HEK293T (cell line): Measurements from ENCODE around the gene STX18.

ENCODE experiments used
- CTCF ChIA-PET: fragments of 350-600 bp; formaldehyde crosslinking; extraction: SDS; loops from one replicate; lab custom pipeline; 2021; ENCODE audit warnings: antibody characterized with exemption, inconsistent platforms; lab: Yijun Ruan, JAX
- POLR2A ChIA-PET: fragments of 350-600 bp; formaldehyde crosslinking; extraction: SDS; loops from one replicate; lab custom pipeline; 2020; ENCODE audit warnings: antibody characterized with exemption, inconsistent platforms; lab: Yijun Ruan, JAX
- DNase-seq: peaks from one replicate; pipeline ENCODE4 v3.0.0; 2012; ENCODE audit warnings: mixed read lengths; ENCODE audit errors: extremely low spot score
- ARNT ChIP-seq: fragments of 450-650 bp; IDR thresholded peaks from 2 replicates; pipeline ENCODE4 v1.6.1; 2017; ENCODE audit warnings: mild to moderate bottlenecking
- BHLHE40 ChIP-seq: fragments of 450-650 bp; IDR thresholded peaks from 2 replicates; pipeline ENCODE4 v1.6.1; 2016; ENCODE audit warnings: mild to moderate bottlenecking, moderate library complexity, borderline replicate concordance
- CTBP1 ChIP-seq: fragments of 450-650 bp; IDR thresholded peaks from 2 replicates; pipeline ENCODE4 v1.6.1; 2016; ENCODE audit warnings: borderline replicate concordance
- ELF4 ChIP-seq: fragments of 450-650 bp; IDR thresholded peaks from 2 replicates; pipeline ENCODE4 v1.6.1; 2017; ENCODE audit warnings: antibody characterized with exemption
- FOXA1 ChIP-seq: fragments of 450-650 bp; IDR thresholded peaks from 2 replicates; pipeline ENCODE4 v1.6.1; 2016; ENCODE audit warnings: mild to moderate bottlenecking
- FOXK2 ChIP-seq: fragments of 450-650 bp; IDR thresholded peaks from 2 replicates; pipeline ENCODE4 v1.6.1; 2016; ENCODE audit warnings: mild to moderate bottlenecking
- FOXM1 ChIP-seq: fragments of 450-650 bp; IDR thresholded peaks from 2 replicates; pipeline ENCODE4 v1.6.1; 2017; ENCODE audit warnings: mild to moderate bottlenecking, borderline replicate concordance
- HDGF ChIP-seq: fragments of 450-650 bp; IDR thresholded peaks from 2 replicates; pipeline ENCODE4 v1.6.1; 2017; ENCODE audit warnings: antibody characterized with exemption, borderline replicate concordance
- L3MBTL2 ChIP-seq: fragments of 450-650 bp; conservative IDR thresholded peaks from 2 replicates; pipeline ENCODE4 v1.6.1; 2016; ENCODE audit warnings: mild to moderate bottlenecking
- LEF1 ChIP-seq: fragments of 450-650 bp; IDR thresholded peaks from 2 replicates; pipeline ENCODE4 v1.6.1; 2017; ENCODE audit warnings: mild to moderate bottlenecking, borderline replicate concordance
- NFRKB ChIP-seq: fragments of 450-650 bp; IDR thresholded peaks from 2 replicates; pipeline ENCODE4 v1.6.1; 2016; ENCODE audit warnings: mild to moderate bottlenecking, moderate library complexity
- PKNOX1 ChIP-seq: fragments of 450-650 bp; IDR thresholded peaks from 2 replicates; pipeline ENCODE4 v1.6.1; 2016
- SP1 ChIP-seq: fragments of 450-650 bp; IDR thresholded peaks from 2 replicates; pipeline ENCODE4 v1.6.1; 2017
- SUZ12 ChIP-seq: fragments of 450-650 bp; IDR thresholded peaks from 2 replicates; pipeline ENCODE4 v1.6.1; 2016; ENCODE audit warnings: mild to moderate bottlenecking
- TARDBP ChIP-seq: fragments of 450-650 bp; IDR thresholded peaks from 2 replicates; pipeline ENCODE4 v1.6.1; 2016
- ZNF384 ChIP-seq: fragments of 450-650 bp; IDR thresholded peaks from 2 replicates; pipeline ENCODE4 v1.6.1; 2016

The STX18 gene

DNA sequence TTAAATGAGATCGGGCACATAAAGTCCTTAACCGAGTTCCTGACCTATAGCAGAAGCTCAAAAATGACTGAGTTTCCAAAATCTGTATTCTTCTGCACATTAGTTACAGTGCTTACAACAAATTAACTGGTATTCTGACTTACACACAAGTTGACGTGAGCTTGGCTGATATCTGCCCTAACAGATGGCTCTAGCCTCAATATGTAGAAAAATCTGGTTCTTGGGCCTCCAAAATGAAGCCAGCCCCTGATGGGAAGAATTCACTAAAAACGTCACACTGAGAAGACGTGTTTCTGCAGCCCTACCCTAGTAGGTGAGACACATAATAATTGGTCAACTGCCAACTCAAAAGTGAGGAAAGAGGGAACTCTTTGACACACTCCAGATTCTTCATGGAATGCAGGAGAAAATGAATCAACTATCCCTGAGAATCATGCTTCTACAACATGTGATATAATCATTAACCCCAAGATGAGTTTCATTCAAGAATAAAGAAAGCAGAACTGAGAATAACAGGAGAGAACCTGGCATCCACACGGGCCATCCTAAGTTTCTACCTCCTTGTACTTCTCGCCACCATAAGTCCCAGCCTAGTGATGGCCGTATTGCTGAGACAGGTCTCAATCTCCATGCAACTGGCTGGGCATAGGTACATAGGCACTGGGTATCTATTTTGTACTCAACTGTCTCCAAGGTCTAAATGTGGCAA lies 8.2 kb downstream of the STX18 start:
- ChIA-PET CTCF (interaction anchor here (1.1 kb wide), 1 partner anchor 14 kb away, joined by 5 read pairs; no protein-coding TSS in a partner anchor), POLR2A (no interaction called here)
- no peak for TF ChIP-seq FOXK2
- no peak for TF ChIP-seq SUZ12
- TF ChIP-seq ZNF384: no peak
- TF ChIP-seq PKNOX1: no peak
- no peak for TF ChIP-seq SP1
- TF ChIP-seq CTBP1: no peak
- no peak for TF ChIP-seq ELF4
- TF ChIP-seq HDGF: no peak
- TF ChIP-seq ARNT: no peak
- TF ChIP-seq L3MBTL2: no peak
- TF ChIP-seq LEF1: no peak
- TF ChIP-seq NFRKB: no peak
- no peak for TF ChIP-seq FOXM1
- no peak for TF ChIP-seq TARDBP
- TF ChIP-seq BHLHE40: no peak
- no peak for TF ChIP-seq FOXA1
- DNase-seq: no peak

GRCh38 chr4:4532371-4533154 lies 9.3 kb downstream of the STX18 start:
- DNase-seq: no peak
- ChIA-PET CTCF (no interaction called here), POLR2A (no interaction called here)
- TF ChIP-seq SP1 (no peak), ZNF384 (no peak), ARNT (no peak), FOXA1 (no peak), NFRKB (no peak), TARDBP (no peak), FOXK2 (no peak)

- DNase-seq: no peak
- TF ChIP-seq FOXA1: no peak
- no peak for TF ChIP-seq SUZ12
- TF ChIP-seq TARDBP: no peak
- TF ChIP-seq CTBP1: no peak
- TF ChIP-seq ARNT: no peak
- CTCF ChIA-PET: interaction anchor here (1.4 kb wide), 1 partner anchor 10 kb away, joined by 6 read pairs; no protein-coding TSS in a partner anchor
- POLR2A ChIA-PET: interaction anchor here (1.6 kb wide), 1 partner anchor 13 kb away, joined by 10 read pairs; the partner anchor contains the start of gene STX18
Observed at GRCh38 chr4:4529392-4529791, 12.5 kb downstream of the STX18 start.

GRCh38 chr4:4526401-4526800 lies 15.4 kb downstream of the STX18 start:
- ChIA-PET POLR2A (interaction anchor here (1.5 kb wide), 1 partner anchor 16 kb away, joined by 5 read pairs; no protein-coding TSS in a partner anchor), CTCF (no interaction called here)
- DNase-seq: no peak
- TF ChIP-seq FOXM1: no peak
- TF ChIP-seq NFRKB: no peak

- ChIA-PET CTCF (interaction anchor here (1.5 kb wide), 1 partner anchor 17 kb away, joined by 7 read pairs; no protein-coding TSS in a partner anchor), POLR2A (interaction anchor here (0.7 to 0.9 kb wide), 2 partner anchors 18 to 96 kb away, joined by 3 to 4 read pairs; no protein-coding TSS in a partner anchor)
- TF ChIP-seq FOXM1 (no peak), PKNOX1 (no peak), BHLHE40 (no peak), TARDBP (no peak), L3MBTL2 (no peak), FOXK2 (no peak), SUZ12 (no peak), ARNT (no peak), HDGF (no peak), CTBP1 (no peak), ZNF384 (no peak), NFRKB (no peak), ELF4 (no peak), FOXA1 (no peak), SP1 (no peak), LEF1 (no peak)
- no peak for DNase-seq
Observed at GRCh38 chr4:4524364-4524763, 17.5 kb downstream of the STX18 start.

GRCh38 chr4:4521731-4522130 lies 20.1 kb downstream of the STX18 start:
- no peak for DNase-seq
- TF ChIP-seq LEF1 (no peak), SP1 (no peak), SUZ12 (no peak), HDGF (no peak), ELF4 (no peak), NFRKB (no peak), ZNF384 (no peak)
- ChIA-PET POLR2A (interaction anchor here (1.7 kb wide), 1 partner anchor 20 kb away, joined by 6 read pairs; the partner anchor contains the start of gene STX18), CTCF (interaction anchor here (0.9 to 1.8 kb wide), 2 partner anchors 9 kb away, joined by 3 to 5 read pairs; no protein-coding TSS in a partner anchor)
